Adrenal gland (tissue), 5 donors: ENCODE measurements around the gene NEO1.

ENCODE experiments used
- CTCF ChIP-seq, 6 experiments: fragments of 450-650 bp in 4 of 6; fragments of 200-600 bp in 2 of 6; sonication (generic) in 1 of 6; IDR thresholded peaks; 1 replicate in 5 of 6; 2 replicates in 1 of 6; pipeline versions ENCODE4 v1.5.1 to v1.8.0; 2016 to 2021; ENCODE audit warnings: antibody characterized with exemption in 6 of 6, mild to moderate bottlenecking in 2 of 6, moderate library complexity in 1 of 6
- POLR2A ChIP-seq, 2 donors: fragments of 450-650 bp; IDR thresholded peaks; one replicate each; pipeline ENCODE4 v1.6.1; 2017; ENCODE audit warnings: antibody characterized with exemption in 2 of 2, mild to moderate bottlenecking in 2 of 2, moderate library complexity in 1 of 2
- donor health status: DM: no; HTN: no; CAD: no.

- peak; percentile 7 to 53 (median 36) for TF ChIP-seq CTCF (IDR thresholded peaks at IDR 0.05)
- no peak for TF ChIP-seq POLR2A (IDR thresholded peaks at IDR 0.05)
Measured at GRCh38 chr15:73305331-73306211, 253.3 kb downstream of the NEO1 start.
